IPS-18a (cell line): ENCODE measurements around the gene PANK4.

Experiments
- H3K27ac ChIP-seq: one replicate; pipeline ENCODE4 v1.5.1; 2013; ENCODE audit warnings: low read length
- H3K27me3 ChIP-seq: one replicate; pipeline ENCODE4 v1.6.1; 2013; ENCODE audit warnings: mild to moderate bottlenecking, low read length; ENCODE audit not compliant: control insufficient read depth, insufficient read depth
- H3K36me3 ChIP-seq: one replicate; pipeline ENCODE4 v1.6.1; 2013; ENCODE audit warnings: low read depth, low read length; ENCODE audit not compliant: control insufficient read depth
- H3K4me1 ChIP-seq: one replicate; pipeline ENCODE4 v1.6.1; 2013; ENCODE audit warnings: low read depth, low read length; ENCODE audit not compliant: control insufficient read depth
- H3K4me3 ChIP-seq: one replicate; pipeline ENCODE4 v1.5.1; 2013; ENCODE audit warnings: low read length
- H3K9ac ChIP-seq: one replicate; pipeline ENCODE4 v1.6.1; 2013; ENCODE audit warnings: mild to moderate bottlenecking, low read length, moderate library complexity
- H3K9me3 ChIP-seq: one replicate; pipeline ENCODE4 v1.6.1; 2013; ENCODE audit warnings: low read depth, low read length; ENCODE audit not compliant: control insufficient read depth

Gene PANK4

DNA sequence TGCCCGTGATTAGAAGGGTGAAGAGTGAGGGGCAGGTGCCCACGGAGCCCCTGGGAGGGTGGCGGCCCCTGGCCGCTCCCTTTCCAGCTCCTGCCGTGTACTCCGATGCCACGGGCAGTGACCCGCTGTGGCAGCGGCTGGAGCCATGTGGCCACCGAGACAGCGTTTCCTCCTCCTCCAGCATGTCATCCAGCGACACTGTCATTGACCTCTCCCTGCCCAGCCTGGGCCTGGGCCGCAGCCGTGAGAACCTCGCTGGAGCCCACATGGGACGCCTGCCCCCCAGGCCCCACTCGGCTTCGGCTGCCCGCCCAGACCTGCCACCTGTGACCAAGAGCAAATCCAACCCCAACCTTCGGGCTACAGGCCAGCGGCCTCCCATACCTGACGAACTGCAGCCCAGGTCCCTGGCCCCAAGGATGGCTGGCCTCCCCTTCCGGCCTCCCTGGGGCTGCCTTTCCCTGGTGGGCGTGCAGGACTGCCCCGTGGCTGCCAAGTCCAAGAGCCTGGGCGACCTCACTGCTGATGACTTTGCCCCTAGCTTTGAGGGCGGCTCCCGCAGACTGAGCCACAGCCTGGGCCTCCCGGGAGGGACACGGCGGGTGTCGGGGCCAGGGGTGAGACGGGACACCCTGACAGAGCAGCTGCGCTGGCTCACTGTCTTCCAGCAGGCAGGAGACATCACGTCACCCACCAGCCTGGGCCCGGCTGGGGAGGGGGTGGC lies 22.0 kb downstream of the PANK4 start:
- Histone ChIP-seq H3K4me1 (no peaks in the 10 kb centered on the region), H3K4me3 (no peak overlapping the region), H3K36me3 (peaks cover 7% of the 10 kb centered on the region), H3K9ac (no peak overlapping the region), H3K27me3 (no peaks in the 10 kb centered on the region), H3K27ac (no peak overlapping the region), H3K9me3 (no peaks in the 10 kb centered on the region)

- H3K27ac ChIP-seq: no peak overlapping the region
- peaks cover 2% of the 10 kb centered on the region for H3K36me3 ChIP-seq
- no peaks in the 10 kb centered on the region for H3K9me3 ChIP-seq
- H3K9ac ChIP-seq: no peak overlapping the region
- H3K4me3 ChIP-seq: no peak overlapping the region
- no peaks in the 10 kb centered on the region for H3K27me3 ChIP-seq
- no peaks in the 10 kb centered on the region for H3K4me1 ChIP-seq
Observed at GRCh38 chr1:2503554-2504224, 22.7 kb downstream of the PANK4 start.

- Histone ChIP-seq H3K27ac (no peak overlapping the region), H3K9ac (no peak overlapping the region), H3K9me3 (no peaks in the 10 kb centered on the region), H3K4me3 (no peak overlapping the region), H3K36me3 (no peaks in the 10 kb centered on the region), H3K4me1 (no peaks in the 10 kb centered on the region), H3K27me3 (no peaks in the 10 kb centered on the region)
Observed at GRCh38 chr1:2502661-2503553, 23.5 kb downstream of the PANK4 start.

- Histone ChIP-seq H3K27me3 (no peaks in the 10 kb centered on the region), H3K4me1 (no peaks in the 10 kb centered on the region)
Observed at GRCh38 chr1:2502210-2502609, 24.2 kb downstream of the PANK4 start.

GRCh38 chr1:2501820-2502119 lies 24.6 kb downstream of the PANK4 start:
- H3K4me1 ChIP-seq: no peaks in the 10 kb centered on the region
- no peak overlapping the region for H3K4me3 ChIP-seq
- no peak overlapping the region for H3K27ac ChIP-seq
- H3K27me3 ChIP-seq: no peaks in the 10 kb centered on the region
- no peaks in the 10 kb centered on the region for H3K9me3 ChIP-seq
- H3K36me3 ChIP-seq: no peaks in the 10 kb centered on the region
- H3K9ac ChIP-seq: no peak overlapping the region

More at GRCh38 chr1:2502210-2502609, 24.2 kb downstream of the PANK4 start:
- Histone ChIP-seq H3K9ac (no peak overlapping the region), H3K4me3 (no peak overlapping the region), H3K9me3 (no peaks in the 10 kb centered on the region), H3K36me3 (no peaks in the 10 kb centered on the region), H3K27ac (no peak overlapping the region)

DNA sequence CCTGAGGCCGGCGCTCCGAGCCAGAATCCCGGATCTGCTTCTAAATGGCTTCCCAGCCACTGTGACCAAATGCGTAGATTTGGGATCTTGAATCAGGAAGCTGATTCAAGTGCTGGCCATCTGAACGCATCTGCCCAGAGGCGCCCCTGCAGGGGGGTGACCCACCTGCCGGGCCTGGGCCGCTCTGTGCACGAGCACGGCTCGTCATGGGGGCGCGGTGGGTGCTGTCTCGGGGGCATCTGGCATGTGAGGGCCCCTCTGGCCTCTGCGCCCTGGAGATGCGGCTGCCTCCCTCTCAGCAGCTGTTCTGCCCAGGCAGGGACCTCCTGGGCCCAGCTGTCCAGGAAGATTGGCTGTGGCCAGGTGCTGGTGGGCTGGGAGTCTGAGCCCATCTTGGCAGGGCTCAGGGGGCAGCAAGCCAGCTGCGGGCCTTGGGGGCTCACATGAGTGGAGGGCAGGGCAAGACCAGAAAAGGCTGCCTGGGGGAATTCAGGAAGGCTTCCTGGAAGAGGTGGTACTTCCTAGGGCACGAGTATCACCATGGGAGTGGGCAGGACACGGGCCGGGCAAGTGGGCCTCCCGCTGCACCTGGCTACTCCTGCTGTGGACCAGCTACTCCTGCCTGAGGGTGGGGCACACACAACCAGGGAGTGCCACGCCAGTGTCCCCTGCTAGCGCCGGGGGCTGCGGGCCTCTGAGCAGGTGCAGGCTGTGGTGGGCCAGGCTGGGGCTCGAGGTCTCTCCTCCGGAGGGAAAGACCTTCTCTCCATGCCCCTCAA lies 25.2 kb downstream of the PANK4 start:
- Histone ChIP-seq H3K9ac (no peak overlapping the region), H3K36me3 (no peaks in the 10 kb centered on the region), H3K4me1 (no peaks in the 10 kb centered on the region), H3K4me3 (no peak overlapping the region), H3K27ac (no peak overlapping the region), H3K9me3 (no peaks in the 10 kb centered on the region), H3K27me3 (no peaks in the 10 kb centered on the region)

- Histone ChIP-seq H3K4me3 (no peak overlapping the region), H3K27me3 (no peaks in the 10 kb centered on the region), H3K9ac (no peak overlapping the region)
Observed at GRCh38 chr1:2499986-2500596, 26.3 kb downstream of the PANK4 start.

GRCh38 chr1:2499260-2499659 lies 27.1 kb downstream of the PANK4 start:
- no peaks in the 10 kb centered on the region for H3K27me3 ChIP-seq
- no peak overlapping the region for H3K4me3 ChIP-seq
- no peaks in the 10 kb centered on the region for H3K9me3 ChIP-seq
- H3K4me1 ChIP-seq: no peaks in the 10 kb centered on the region
- H3K36me3 ChIP-seq: no peaks in the 10 kb centered on the region
- H3K9ac ChIP-seq: no peak overlapping the region
- no peak overlapping the region for H3K27ac ChIP-seq

More at GRCh38 chr1:2499986-2500596, 26.3 kb downstream of the PANK4 start:
- H3K36me3 ChIP-seq: no peaks in the 10 kb centered on the region
- no peaks in the 10 kb centered on the region for H3K4me1 ChIP-seq
- H3K9me3 ChIP-seq: no peaks in the 10 kb centered on the region
- H3K27ac ChIP-seq: no peak overlapping the region

- H3K4me1 ChIP-seq: no peaks in the 10 kb centered on the region
- no peak overlapping the region for H3K9ac ChIP-seq
- H3K27me3 ChIP-seq: no peaks in the 10 kb centered on the region
- no peaks in the 10 kb centered on the region for H3K36me3 ChIP-seq
- no peak overlapping the region for H3K4me3 ChIP-seq
- no peaks in the 10 kb centered on the region for H3K9me3 ChIP-seq
- no peak overlapping the region for H3K27ac ChIP-seq
Observed at GRCh38 chr1:2498648-2499047, 27.7 kb downstream of the PANK4 start.

DNA sequence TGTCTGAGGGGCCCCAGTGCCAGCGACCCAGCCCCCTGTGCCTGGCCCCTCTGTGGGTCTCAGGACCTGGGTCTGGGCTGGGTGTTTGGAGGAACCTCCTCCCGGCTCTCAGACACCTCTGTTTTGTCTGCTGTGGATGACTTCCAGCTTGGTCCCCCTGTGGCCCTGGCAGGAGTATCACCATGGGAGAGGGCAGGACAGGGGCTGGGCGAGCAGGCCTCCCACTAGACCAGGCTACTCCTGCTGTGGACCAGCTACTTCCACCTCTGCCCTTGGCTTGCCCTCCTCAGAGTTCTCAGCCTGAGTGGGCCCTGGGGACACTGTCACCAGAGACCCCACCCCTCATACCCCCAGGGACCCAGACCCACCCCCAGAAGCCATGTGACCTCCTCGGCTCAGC lies 28.5 kb downstream of the PANK4 start:
- Histone ChIP-seq H3K9ac (no peak overlapping the region), H3K27me3 (no peaks in the 10 kb centered on the region), H3K4me3 (no peak overlapping the region), H3K36me3 (no peaks in the 10 kb centered on the region), H3K9me3 (no peaks in the 10 kb centered on the region), H3K4me1 (no peaks in the 10 kb centered on the region), H3K27ac (no peak overlapping the region)

- no peak overlapping the region for H3K9ac ChIP-seq
- no peak overlapping the region for H3K27ac ChIP-seq
- H3K27me3 ChIP-seq: no peaks in the 10 kb centered on the region
- H3K4me1 ChIP-seq: no peaks in the 10 kb centered on the region
- no peak overlapping the region for H3K4me3 ChIP-seq
- H3K36me3 ChIP-seq: no peaks in the 10 kb centered on the region
- H3K9me3 ChIP-seq: no peaks in the 10 kb centered on the region
Observed at GRCh38 chr1:2496746-2497145, 29.6 kb downstream of the PANK4 start.
